T-helper 2 cell treated with Interferon-gamma antibody and Interleukin-4, amounts not matched to agents 100 ng/mL and 5 ng/mL, for 36 hours (primary cell): ENCODE results near the gene CR1L. TPM values are rescaled to one million over a fixed set of nuclear protein-coding genes. Genes with fewer than 3 reads are reported as not detected.
"Not testable (repeated sequence)": the region's sequence is repeated elsewhere in the genome, so short reads cannot be mapped to it uniquely, and the experiment has no call there.

Experiments used
- intact Hi-C: fragments of 100-400 bp; cut with micrococcal nuclease; formaldehyde crosslinking; loops from one replicate; pipeline ENCODE4 v1.15.1; 2023
- total RNA-seq: library from RNA; stranded (reverse); gene quantifications from 2 replicates; pipeline ENCODE4 v1.2.3, GENCODE V29; 2022

The CR1L gene
- not detected in 2 replicates for total RNA-seq

- intact Hi-C loops = no loop called here
Measured at GRCh38 chr1:207644852-207645634, at the start of gene CR1L. Gene CR1L (plus strand): TSS chr1:207645133. CDS start chr1:207645234, 101 bp downstream.

DNA sequence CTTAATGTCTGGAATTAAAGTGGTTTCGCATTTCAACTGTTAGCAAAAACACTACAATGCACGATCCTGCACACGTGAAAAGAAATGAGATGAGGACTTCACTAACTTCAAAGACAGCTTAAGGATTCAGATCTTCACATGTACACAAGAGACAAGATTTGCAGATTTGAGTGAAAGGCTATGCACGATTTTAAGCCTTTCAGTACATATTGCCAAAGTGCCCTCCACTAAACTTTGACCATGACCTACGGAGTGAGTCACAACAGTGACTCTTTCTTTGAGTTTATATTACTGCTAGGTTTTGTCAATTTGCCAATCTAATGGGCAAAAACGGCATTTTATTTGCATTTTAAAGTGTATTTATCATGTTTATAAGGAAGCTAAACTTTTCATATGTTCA is 41.2 kb upstream of the CR1L start:
- intact Hi-C loops = no loop called here

DNA sequence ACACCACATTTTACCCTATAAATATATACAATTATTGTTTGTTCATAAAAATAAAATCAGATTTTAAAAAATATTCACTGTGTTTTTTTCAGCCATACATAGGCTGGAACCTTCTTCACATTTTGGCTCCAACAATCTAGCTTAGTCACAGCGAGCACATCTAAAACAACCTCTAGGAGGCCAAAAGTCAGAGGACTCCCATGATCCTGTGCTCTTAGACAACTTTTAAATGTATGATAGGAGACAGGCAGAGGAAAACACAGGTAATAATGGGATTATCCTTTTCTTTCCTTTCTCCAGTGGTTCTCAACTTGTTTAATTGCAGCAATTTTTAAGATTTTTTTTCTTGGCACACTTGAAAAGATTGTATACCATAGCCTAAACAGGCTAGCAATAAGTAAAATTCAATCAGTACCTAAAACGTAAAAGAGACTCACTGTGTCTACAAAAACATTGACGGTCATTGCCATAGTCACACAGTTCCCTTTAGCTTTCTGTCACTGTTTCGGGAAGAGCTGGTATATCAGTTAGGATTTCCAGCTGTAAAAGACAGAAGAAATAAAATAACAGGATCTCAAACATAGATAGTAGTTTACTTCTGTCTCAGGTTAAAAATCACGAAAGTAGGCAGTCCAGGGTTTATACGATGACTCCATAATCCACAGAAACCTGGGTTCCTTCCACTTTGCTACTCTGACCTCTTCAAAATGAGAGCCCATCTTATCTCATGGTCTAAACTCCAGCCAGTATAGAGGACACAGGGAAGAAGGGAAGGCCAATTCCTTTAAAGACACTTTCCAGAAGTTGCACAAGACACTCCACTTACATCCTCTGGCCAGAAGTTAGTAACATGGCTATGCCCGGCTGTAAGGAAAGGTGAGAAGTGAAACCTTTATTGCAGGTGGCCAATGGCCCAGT is 39.2 kb upstream of the CR1L start:
- intact Hi-C loops = no loop called here

GRCh38 chr1:207606362-207606755 is 38.6 kb upstream of the CR1L start:
- intact Hi-C loops = no loop called here

DNA sequence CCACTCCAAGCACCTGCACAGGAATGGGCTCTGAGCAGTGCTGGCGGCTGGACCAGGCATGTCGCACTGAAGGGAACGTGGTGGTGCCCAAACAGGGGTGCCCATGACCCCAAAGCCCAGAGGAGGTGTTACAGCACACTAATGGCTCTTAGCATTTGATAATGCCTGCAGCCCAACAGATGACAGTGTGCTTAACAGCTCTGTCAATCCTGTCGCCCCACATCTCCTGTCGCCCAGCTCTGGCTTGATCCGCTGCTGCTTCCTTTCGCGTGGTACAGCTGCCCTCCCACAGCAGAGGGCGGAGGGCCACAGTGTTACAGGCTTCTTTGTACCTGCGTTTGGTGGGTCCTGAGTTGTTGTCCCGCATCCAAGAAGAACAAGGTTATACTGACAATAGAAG is 32.2 kb upstream of the CR1L start:
- intact Hi-C loops = no loop called here

GRCh38 chr1:207619871-207620542 is 24.9 kb upstream of the CR1L start:
- intact Hi-C loops = no loop called here

DNA sequence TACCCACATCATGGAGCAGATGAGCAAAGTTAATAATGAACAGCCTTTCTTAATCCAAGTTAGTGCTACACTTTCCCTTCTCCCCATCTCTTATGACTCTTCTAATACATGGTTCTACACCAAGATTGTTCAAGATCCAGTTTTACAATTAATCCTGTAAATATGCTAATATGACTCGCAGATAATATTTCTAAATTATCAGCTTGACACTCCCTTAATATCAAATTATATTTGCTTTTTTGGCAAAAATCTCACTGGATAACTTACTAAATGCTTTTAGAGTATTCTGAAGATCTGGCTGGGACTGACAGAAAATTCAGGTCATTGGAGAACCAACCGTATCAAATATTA is 24.4 kb upstream of the CR1L start:
- intact Hi-C loops = no loop called here

GRCh38 chr1:207625504-207626071 is 19.3 kb upstream of the CR1L start:
- intact Hi-C loops = not testable (repeated sequence)

GRCh38 chr1:207626972-207627337 is 18.0 kb upstream of the CR1L start:
- intact Hi-C loops = no loop called here

DNA sequence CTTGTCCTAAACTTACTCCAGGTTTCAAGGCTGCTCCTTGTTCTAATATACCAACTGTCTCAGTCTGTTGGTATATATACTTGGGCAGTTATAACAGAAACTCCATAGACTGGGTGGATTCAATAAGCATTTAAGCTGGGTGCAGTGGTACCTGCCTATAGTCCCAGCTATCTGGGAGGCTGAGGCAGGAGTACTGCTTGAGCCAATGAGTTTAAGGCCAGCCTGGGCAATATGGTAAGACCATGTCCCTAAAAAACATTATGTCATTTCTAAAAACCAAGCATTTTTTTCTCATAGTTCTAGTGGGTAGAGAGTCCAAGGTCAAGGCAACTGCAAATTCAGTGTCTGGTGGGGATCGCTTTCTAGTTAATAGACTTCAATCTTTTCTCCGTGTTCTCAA is 17.4 kb upstream of the CR1L start:
- intact Hi-C loops = no loop called here

DNA sequence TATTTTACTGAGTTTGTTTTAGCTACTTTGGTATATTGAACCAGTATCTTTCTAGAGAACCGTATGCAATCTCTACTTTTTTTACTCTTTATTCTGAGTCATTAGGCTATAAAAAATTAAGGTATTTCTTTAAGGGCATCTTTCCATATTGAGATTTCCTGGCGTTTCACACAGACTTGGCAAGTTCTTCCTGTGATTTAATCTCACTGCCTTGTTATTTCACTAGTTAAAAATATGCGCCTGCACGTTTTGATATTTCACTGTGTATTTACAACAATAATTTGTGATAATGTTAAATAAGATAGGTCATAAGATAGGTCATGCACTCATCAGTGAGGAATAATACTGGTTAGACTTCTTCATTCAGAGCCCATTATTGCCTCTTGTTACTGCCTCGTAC is 16.2 kb upstream of the CR1L start:
- intact Hi-C loops = no loop called here

- intact Hi-C loops = no loop called here
Measured at GRCh38 chr1:207631137-207631536, 13.8 kb upstream of the CR1L start.

GRCh38 chr1:207633226-207633625 is 11.7 kb upstream of the CR1L start:
- intact Hi-C loops = no loop called here

GRCh38 chr1:207633699-207634289 is 11.1 kb upstream of the CR1L start:
- intact Hi-C loops = not testable (repeated sequence)

- intact Hi-C loops = not testable (repeated sequence)
Measured at GRCh38 chr1:207634293-207634692, 10.6 kb upstream of the CR1L start.

GRCh38 chr1:207635569-207636186 is 9.3 kb upstream of the CR1L start:
- intact Hi-C loops = not testable (repeated sequence)

- intact Hi-C loops = not testable (repeated sequence)
Measured at GRCh38 chr1:207638487-207639145, 6.3 kb upstream of the CR1L start.

GRCh38 chr1:207639362-207639761 is 5.6 kb upstream of the CR1L start:
- intact Hi-C loops = not testable (repeated sequence)

DNA sequence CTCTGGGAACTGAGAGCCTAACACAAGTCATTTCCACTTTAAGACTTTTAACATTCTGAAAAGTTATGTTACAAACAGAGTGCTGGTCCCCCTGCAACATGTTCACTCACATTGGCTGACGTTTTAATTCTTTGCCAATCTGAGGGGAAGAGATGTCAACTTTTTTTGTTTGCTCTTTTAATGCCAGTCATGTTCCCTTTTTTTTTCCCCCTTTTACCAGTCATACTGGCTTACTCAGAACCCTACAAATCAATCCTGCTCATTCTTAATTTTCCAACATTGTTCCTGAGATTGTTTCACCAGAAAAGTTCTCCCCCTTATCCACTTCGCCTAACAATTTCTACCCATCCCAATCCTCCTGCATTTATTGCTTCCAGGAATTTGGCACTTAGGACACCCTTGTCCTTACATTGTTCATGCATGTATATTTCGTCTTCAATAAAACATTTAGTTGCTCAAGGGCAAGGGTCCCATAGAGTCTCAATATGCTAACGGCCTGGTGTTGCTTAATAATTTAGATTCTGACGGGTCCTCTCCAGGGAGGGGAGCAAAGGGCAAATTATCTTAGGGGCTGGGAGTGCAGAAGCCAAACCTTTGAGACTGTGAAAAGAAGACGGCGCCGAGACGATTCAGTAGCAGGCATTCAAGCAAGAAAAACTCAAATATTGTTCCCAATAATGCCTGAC is 624 bp upstream of the CR1L start:
- intact Hi-C loops = no loop called here

GRCh38 chr1:207645635-207646081 is 725 bp downstream of the CR1L start:
- intact Hi-C loops = no loop called here
